ENCODE measurements around the gene MRPS10. TPM values are rescaled to one million over a fixed set of nuclear protein-coding genes. Genes with fewer than 3 reads are reported as not detected.
"Not testable (repeated sequence)": the region's sequence is repeated elsewhere in the genome, so short reads cannot be mapped to it uniquely, and the experiment has no call there.

MRPS10 gene
- total RNA-seq, 1 donor: 14.3 TPM

DNA sequence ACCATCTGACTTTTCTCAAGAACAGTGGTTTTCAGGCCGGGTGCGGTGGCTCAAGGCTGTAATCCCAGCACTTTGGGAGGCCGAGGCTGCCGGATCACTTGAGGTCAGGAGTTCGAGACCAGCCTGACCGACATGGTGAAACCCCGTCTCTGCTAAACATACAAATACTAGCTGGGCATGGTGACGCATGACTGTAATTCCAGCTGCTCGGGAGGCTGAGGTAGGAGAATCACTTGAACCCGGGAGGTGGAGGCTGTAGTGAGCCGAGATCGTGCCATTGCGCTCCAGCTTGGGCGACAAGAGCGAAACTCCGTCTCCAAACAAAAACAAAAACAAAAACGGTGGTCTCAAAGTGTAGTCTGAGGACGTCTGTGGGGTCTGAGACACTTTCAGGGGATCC lies 1.2 kb downstream of the MRPS10 start:
- not testable (repeated sequence) for DNase-seq (ENCODE audit: low read depth in 2 of 3, low spot score in 2 of 3)

DNA sequence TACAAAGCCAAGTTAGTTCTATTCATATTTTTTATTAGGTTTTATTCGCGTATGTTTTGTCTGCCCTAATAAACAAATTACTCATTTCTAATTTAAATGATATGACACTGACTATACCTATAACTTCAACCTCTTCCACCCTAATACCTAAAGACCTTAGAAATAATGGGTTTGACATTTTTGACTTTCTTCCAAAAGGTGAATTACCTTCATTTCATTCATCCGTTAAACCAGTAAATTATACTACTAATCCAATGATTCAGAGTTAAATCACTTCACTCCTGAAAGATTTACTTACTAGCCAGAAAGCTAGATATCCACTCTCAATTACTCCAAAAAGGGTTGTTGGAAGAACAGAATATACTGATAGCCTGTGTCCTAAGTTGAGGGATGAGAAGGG lies 5.2 kb downstream of the MRPS10 start:
- DNase-seq (ENCODE audit: low read depth in 2 of 3, low spot score in 2 of 3): no peak

GRCh38 chr6:42211726-42212125 lies 5.9 kb downstream of the MRPS10 start:
- DNase-seq (ENCODE audit: low read depth in 2 of 3, low spot score in 2 of 3): no peak

DNA sequence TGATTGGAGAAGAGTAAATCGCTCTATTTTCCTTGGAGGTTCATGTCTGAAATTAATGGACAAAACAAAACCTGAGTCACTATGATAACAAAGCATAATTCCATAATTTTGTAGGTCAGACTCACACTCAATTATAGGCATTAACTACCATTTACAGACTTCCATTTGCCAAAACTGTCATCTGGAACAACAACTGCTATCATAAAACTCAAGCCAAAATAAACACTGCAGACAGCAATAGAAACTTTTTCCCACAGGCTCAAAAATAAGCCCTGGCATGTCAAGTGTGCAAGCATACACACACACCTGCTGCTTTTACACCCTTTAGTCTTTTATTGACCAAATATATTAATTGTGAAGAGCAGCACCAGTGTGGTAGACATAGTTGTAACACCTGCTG lies 7.1 kb downstream of the MRPS10 start:
- no peak for DNase-seq (ENCODE audit: low read depth in 2 of 3, low spot score in 2 of 3)

DNA sequence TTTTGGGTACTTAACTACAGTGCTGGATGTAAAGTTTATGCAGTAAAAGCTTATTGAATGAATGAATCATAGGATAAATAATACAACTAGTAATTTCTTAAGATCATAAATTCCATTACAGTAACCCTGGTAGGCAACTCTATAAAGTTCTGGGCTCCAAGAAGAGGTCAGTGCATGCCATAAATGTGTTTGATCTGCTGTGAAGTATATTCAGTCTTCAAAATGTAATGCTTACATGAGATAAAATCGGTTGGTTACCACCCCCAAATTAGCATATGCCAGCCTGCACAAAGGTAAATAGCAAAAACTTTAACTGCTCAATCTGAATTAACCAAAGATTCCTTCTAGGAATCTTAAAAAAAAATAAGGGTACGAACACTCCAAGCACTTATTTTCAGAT lies 10.1 kb downstream of the MRPS10 start:
- DNase-seq (ENCODE audit: low read depth in 2 of 3, low spot score in 2 of 3): not testable (repeated sequence)

- DNase-seq (ENCODE audit: low read depth in 2 of 3, low spot score in 2 of 3): no peak
These were observed 12.8 kb downstream of the MRPS10 start for GRCh38 chr6:42204768-42205282.

DNA sequence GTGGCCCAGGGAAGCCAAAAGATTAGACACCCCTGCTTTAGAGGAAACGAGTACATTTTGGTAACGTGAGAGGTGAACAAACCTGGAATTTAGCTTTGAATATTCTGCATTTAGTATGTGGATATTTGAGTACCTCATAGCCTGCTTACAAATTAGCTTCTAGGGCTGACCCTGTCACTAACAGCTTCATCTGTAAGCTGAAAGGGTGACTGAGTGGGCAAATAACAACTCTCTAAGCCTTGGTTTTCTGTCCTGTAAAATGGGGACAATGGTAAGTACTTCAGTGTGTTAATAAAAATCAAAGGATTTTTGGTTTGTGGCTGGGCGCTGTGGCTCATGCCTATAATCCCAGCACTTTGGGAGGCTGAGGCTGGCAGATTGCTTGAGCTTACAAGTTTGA lies 14.5 kb downstream of the MRPS10 start:
- DNase-seq (ENCODE audit: low read depth in 2 of 3, low spot score in 2 of 3): no peak

DNA sequence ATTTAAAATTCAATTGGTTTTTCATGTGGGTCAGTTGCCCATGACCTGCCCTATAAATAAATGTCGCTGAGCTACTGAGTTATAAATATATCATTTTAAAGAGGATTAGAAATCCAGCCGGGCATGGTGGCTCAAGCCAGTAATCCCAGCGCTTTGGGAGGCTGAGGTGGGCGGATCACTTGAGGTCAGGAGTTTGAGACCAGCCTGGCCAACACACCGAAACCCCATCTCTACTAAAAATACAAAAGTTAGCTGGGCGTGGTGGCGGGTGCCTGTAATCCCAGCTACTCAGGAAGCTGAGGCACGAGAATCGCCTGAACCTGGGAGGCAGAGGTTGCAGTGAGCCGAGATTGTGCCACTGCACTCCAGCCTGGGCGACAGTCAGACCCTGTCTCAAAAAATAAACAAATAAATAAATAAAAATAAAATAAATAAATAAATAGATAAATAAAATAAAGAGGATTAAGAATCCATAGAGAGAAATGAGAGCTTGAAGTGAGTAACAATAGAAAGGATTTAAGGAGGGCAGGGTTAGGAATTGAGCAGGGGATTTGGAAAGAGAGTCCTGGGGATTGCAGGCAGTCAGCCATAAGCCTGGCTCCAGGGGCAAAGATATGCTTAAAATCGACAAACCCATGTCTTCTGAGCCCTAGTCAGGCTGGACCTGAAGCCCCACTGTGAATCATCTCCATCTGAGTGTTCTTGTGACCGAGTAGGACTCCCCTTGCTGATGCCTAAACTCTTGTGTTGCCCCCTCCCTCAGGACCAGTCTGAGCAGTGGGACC lies 15.3 kb downstream of the MRPS10 start:
- not testable (repeated sequence) for DNase-seq (ENCODE audit: low read depth in 2 of 3, low spot score in 2 of 3)

- DNase-seq (ENCODE audit: low read depth in 2 of 3, low spot score in 2 of 3): no peak
These were observed 16.3 kb downstream of the MRPS10 start for GRCh38 chr6:42201382-42201781.

DNA sequence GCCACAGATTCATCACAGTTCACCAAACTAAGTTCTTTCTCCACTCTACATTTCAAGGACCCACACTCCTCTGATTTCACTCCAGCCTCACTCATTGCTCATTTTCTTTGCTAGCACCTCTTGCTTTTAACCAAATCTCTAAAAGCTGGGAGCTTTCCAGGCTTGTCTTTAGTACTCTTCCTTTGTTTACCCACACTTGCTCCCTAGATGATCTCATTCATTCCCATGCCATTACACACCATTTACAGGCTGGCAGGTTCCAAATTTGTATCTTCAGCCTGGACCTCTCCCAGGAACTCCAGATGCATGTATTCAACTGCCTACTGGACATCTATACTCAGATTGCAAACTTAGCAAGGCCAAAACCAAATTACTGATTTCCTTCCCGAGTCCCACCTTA lies 17.6 kb downstream of the MRPS10 start:
- DNase-seq (ENCODE audit: low read depth in 2 of 3, low spot score in 2 of 3): no peak

DNA sequence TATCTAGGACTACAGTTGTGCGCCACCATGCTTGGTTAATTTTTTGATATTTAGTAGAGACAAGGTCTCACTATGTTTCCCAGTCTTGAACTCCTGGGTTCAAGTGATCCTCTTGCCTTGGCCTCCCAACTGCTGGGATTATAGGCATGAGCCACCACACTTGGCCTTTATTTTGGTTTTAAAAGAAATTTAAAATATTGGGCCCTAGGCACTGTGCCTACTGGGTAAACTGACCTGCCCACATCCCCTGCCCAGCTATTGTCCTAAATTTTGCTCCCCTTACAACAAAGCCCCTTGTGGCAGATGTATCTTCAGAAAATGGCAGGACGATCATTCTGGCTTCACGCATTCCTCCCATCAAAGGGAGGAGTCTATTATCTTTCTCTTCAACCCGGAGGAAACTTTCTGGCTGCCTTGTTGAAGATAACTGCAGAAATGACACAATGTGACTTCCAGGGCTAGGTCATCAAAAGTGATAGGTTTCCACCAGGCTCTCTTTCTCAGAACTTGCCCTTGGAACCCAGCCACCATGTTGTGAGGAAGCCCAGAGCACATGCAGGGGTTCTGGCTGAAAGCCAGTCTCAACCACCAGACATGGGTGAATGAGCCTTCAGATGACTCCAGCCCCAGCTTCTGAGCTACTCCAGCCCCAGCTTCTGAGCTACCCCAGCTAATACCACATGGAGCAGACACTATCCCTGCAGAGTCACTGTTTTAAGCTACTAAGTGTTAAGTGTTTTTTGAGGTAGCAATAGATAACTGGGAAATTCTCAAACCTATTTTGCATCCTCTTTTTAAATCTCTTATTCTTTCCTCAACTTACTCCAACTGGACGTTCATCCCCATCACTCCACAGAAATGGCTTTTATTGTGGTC lies 18.3 kb downstream of the MRPS10 start:
- no peak for DNase-seq (ENCODE audit: low read depth in 2 of 3, low spot score in 2 of 3)

GRCh38 chr6:42197555-42198362 lies 19.9 kb downstream of the MRPS10 start:
- no peak for DNase-seq (ENCODE audit: low read depth in 2 of 3, low spot score in 2 of 3)

- no peak for DNase-seq (ENCODE audit: low read depth in 2 of 3, low spot score in 2 of 3)
These were observed 22.2 kb downstream of the MRPS10 start for GRCh38 chr6:42195415-42195814.

DNA sequence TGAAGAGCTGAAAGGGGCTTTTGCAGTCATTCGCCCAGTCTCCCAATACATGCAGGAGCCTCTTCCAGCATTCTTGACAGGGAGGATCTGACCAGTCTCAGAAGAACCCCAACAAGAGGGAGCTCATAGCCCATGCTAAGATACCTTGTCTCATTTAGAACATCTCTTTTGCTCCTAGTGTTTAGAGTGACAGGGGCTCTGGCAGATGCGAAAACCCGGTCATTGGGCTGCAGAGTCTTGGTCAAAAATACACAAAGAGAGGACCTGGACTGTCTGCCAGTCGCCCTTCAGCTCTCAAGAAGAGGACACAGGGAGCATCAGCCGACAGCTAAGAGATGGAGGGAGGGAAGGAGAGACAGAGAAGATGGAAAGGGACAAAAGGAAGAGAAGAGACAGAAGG lies 23.6 kb downstream of the MRPS10 start:
- DNase-seq (ENCODE audit: low read depth in 2 of 3, low spot score in 2 of 3): no peak

DNA sequence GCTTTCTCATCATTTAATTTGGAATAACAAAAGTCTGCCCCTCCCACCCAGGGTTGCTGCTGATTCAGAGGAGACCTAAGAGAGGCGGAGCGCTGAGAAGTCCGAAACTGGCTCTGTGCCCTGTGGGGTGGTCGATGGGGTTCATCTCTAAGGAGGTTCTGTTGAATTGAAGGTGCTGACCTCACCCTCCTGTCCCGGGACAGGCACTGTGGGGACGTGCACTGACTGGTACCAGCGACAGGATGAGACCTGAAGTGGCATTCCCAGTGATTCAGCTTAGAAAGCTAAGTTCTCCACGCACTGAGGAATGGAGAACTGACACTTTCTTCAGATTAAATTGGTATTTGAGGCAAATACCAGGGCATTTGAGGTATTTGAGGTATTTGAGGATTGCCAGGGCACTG lies 24.2 kb downstream of the MRPS10 start:
- no peak for DNase-seq (ENCODE audit: low read depth in 2 of 3, low spot score in 2 of 3)

DNA sequence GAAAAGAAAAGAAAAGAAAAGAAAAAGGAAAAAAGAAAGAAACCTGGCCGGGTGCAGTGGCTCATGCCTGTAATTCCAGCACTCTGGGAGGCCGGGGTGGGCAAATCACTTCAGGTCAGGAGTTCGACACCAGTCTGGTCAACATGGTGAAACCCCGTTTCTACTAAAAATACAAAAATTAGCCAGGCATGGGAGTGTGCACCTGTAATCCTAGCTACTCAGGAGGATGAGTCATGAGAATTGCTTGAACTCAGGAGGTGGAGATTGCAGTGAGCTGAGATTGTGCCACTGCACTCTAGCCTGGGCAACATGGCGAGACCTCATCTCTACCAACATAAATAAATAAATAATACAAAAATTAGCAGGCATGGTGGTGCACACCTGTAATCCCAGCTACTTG lies 25.3 kb downstream of the MRPS10 start:
- DNase-seq (ENCODE audit: low read depth in 2 of 3, low spot score in 2 of 3): not testable (repeated sequence)

GRCh38 chr6:42190554-42191183 lies 27.0 kb downstream of the MRPS10 start:
- DNase-seq (ENCODE audit: low read depth in 2 of 3, low spot score in 2 of 3): no peak

DNA sequence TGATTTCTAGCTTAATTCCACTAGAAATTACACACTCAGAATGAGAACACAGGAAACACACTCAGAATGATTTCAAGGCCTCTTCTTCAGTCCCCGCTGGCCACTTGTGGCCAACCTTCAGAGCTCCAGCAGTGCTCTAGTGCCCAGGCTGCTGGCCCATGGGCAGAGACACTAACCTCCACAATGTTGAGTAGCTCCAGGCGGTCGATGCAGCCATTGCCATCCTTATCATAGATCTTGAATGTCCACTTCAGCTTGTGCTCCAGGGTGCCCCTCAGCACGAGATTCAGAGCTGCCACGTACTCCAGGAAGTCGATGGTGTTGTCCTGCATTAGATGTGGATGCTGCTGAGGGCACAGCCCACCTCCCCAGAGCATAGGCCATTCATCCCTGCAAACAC lies 29.3 kb downstream of the MRPS10 start:
- no peak for DNase-seq (ENCODE audit: low read depth in 2 of 3, low spot score in 2 of 3)

GRCh38 chr6:42185597-42185996 lies 32.1 kb downstream of the MRPS10 start:
- DNase-seq (ENCODE audit: low read depth in 2 of 3, low spot score in 2 of 3): no peak

GRCh38 chr6:42184475-42184874 lies 33.2 kb downstream of the MRPS10 start:
- no peak for DNase-seq (ENCODE audit: low read depth in 2 of 3, low spot score in 2 of 3)
